GM12878 (cell line): ENCODE measurements around the gene UNCX. TPM values are rescaled to one million over a fixed set of nuclear protein-coding genes. Genes with fewer than 3 reads are reported as not detected.

ENCODE experiments used
- ATAC-seq: fragments of 200-7000 bp; cut with Tn5 transposase; 3 replicates; pipeline ENCODE4 v1.9.1; 2020; ENCODE audit warnings: mild to moderate bottlenecking, moderate library complexity
- BruUV-seq: library from RNA; stranded (reverse); fragments of 400-500 nt; replicated peaks from 2 replicates; lab custom pipeline; 2021; lab: Mats Ljungman, UMichigan
- CTCF ChIA-PET: fragments of 300-600 bp; sonication (Branson Sonifier 250); formaldehyde crosslinking; extraction: SDS; loops from one replicate; lab custom pipeline; 2021; ENCODE audit warnings: inconsistent platforms; lab: Yijun Ruan, JAX
- POLR2A ChIA-PET: fragments of 350-600 bp; formaldehyde crosslinking; extraction: SDS; loops from one replicate; lab custom pipeline; 2021; ENCODE audit warnings: inconsistent platforms; lab: Charles Lee
- RAD21 ChIA-PET: fragments of 300-600 bp; sonication (Branson Sonifier 250); formaldehyde crosslinking; loops from one replicate; lab custom pipeline; 2023; ENCODE audit warnings: antibody characterized with exemption; ENCODE audit not compliant: unreplicated experiment; lab: Charles Lee
- SMC1A ChIA-PET: fragments of 300-600 bp; sonication (Branson Sonifier 250); formaldehyde crosslinking; loops from one replicate; lab custom pipeline; 2023; ENCODE audit not compliant: unreplicated experiment, uncharacterized antibody; lab: Charles Lee
- DNase-seq: peaks from one replicate; pipeline ENCODE4 v3.0.0-alpha.2; 2011; ENCODE audit warnings: low read depth, low spot score
- FAIRE-seq: peaks from 3 replicates; lab custom pipeline; 2011; peaks lifted over from hg19 to GRCh38; lab: Jason Lieb, UNC
- H2AFZ ChIP-seq: 2 replicates; pipeline ENCODE4 v1.6.0; 2011; ENCODE audit warnings: low read depth, low read length, control low read depth; ENCODE audit not compliant: control insufficient read depth
- H3K27ac ChIP-seq: 2 replicates; pipeline ENCODE4 v1.5.1; 2011; ENCODE audit warnings: control low read depth; ENCODE audit not compliant: control insufficient read depth, insufficient read depth
- H3K27me3 ChIP-seq, 2 experiments: replicated peaks in 1 of 2; 2 replicates each; pipeline versions ENCODE4 v1.6.0 to v1.6.1; 2011; ENCODE audit warnings: low read length in 1 of 2; ENCODE audit not compliant: control insufficient read depth in 2 of 2, insufficient read depth in 2 of 2
- H3K36me3 ChIP-seq, 2 experiments: 2 replicates each; pipeline ENCODE4 v1.5.1; 2011; ENCODE audit warnings: low read length in 1 of 2; ENCODE audit not compliant: control insufficient read depth in 2 of 2, insufficient read depth in 2 of 2
- H3K4me1 ChIP-seq: 2 replicates; pipeline ENCODE4 v1.6.1; 2011; ENCODE audit warnings: mild to moderate bottlenecking, low read length, moderate library complexity, mixed read lengths; ENCODE audit not compliant: control insufficient read depth, insufficient read depth
- H3K4me2 ChIP-seq: 2 replicates; pipeline ENCODE4 v1.6.0; 2011; ENCODE audit warnings: control low read depth; ENCODE audit not compliant: control insufficient read depth, insufficient read depth
- H3K4me3 ChIP-seq: fragments of 200-600 bp; sonication (generic); 2 replicates; pipeline ENCODE4 v1.5.1; 2016
- H3K79me2 ChIP-seq: 2 replicates; pipeline ENCODE4 v1.6.0; 2011; ENCODE audit warnings: low read length; ENCODE audit not compliant: control insufficient read depth, insufficient read depth
- H3K9ac ChIP-seq: 2 replicates; pipeline ENCODE4 v1.8.0; 2011; ENCODE audit warnings: low read length, control low read depth, mixed read lengths; ENCODE audit not compliant: control insufficient read depth, insufficient read depth
- H3K9me3 ChIP-seq: replicated peaks from 3 replicates; pipeline ENCODE4 v1.5.1; 2011; ENCODE audit warnings: mild to moderate bottlenecking, low read length; ENCODE audit not compliant: control insufficient read depth, insufficient read depth
- H4K20me1 ChIP-seq: 2 replicates; pipeline ENCODE4 v1.6.0; 2011; ENCODE audit not compliant: control insufficient read depth, insufficient read depth
- DPF2 ChIP-seq: fragments of 450-650 bp; IDR thresholded peaks from 2 replicates; pipeline ENCODE4 v1.6.1; 2017; ENCODE audit warnings: mild to moderate bottlenecking
- EZH2 ChIP-seq: IDR thresholded peaks from 2 replicates; pipeline ENCODE4 v1.6.1; 2012; ENCODE audit warnings: low read depth, mild to moderate bottlenecking, control low read depth, inconsistent platforms, low read length, borderline replicate concordance; ENCODE audit not compliant: control insufficient read depth
- HCFC1 ChIP-seq: fragments of 150-350 bp; IDR thresholded peaks from 2 replicates; pipeline ENCODE4 v1.6.1; 2014; ENCODE audit warnings: low read length
- MYB ChIP-seq: fragments of 150-350 bp; IDR thresholded peaks from 2 replicates; pipeline ENCODE4 v1.6.1; 2014; ENCODE audit warnings: mild to moderate bottlenecking, low read depth, low read length, borderline replicate concordance
- RBBP5 ChIP-seq: fragments of 200-600 bp; sonication (generic); conservative IDR thresholded peaks from 2 replicates; pipeline ENCODE4 v1.6.1; 2016
- ZNF274 ChIP-seq: IDR thresholded peaks from one replicate; pipeline ENCODE4 v1.8.0; 2011; ENCODE audit not compliant: insufficient read length, insufficient read depth
- WGBS: methylation state at CpG from one replicate; pipeline ENCODE4 v1.1.6; 2016; ENCODE audit warnings: low lambda C conversion rate; ENCODE audit not compliant: insufficient replicate concordance, insufficient coverage; ENCODE audit errors: missing lambda C conversion rate; 5-methylcytosine and 5-hydroxymethylcytosine counted together
- in situ Hi-C: fragments of 300-500 bp; cut with MboI; formaldehyde crosslinking; loops from 9 replicates; pipeline ENCODE4 v1.14.3; 2018; ENCODE audit warnings: mixed read lengths
- intact Hi-C: fragments of 100-400 bp; cut with micrococcal nuclease; formaldehyde crosslinking; loops from one replicate; pipeline ENCODE4 v1.14.2; 2022; ENCODE audit not compliant: unreplicated experiment
- polyA plus RNA-seq, 11 experiments: library from polyadenylated mRNA; depleted of rRNA in 4 of 11; unstranded in 6 of 11; stranded (reverse) in 5 of 11; fragments of >200 nt; fragmentation: Nextera tagmentation in 4 of 11; fragmentation: Illumina TruSeq in 1 of 11; extraction: Ambion mirVana in 4 of 11; extraction: Trizol in 1 of 11; gene quantifications; 1 replicate in 1 of 11; 2 replicates in 10 of 11; pipeline versions ENCODE4 v1.2.1 to v1.2.3, GENCODE V29; 2011 to 2016; ENCODE audit warnings: inconsistent platforms in 2 of 11, missing spikeins in 2 of 11, low read depth in 1 of 11
- total RNA-seq, 4 experiments: library from RNA; depleted of rRNA in 3 of 4; stranded (reverse); fragments of >200 nt in 3 of 4; fragmentation: Illumina TruSeq in 1 of 4; extraction: Trizol in 1 of 4; gene quantifications; 2 replicates each; pipeline versions ENCODE4 v1.2.1 to v1.2.3, GENCODE V29; 2013 to 2021
- TF ChIP-seq, protein P1 (sequence below): fragments of 450-650 bp; IDR thresholded peaks from 2 replicates; pipeline ENCODE4 v1.6.1; 2016; ENCODE audit warnings: mild to moderate bottlenecking
- TF ChIP-seq, protein P2 (sequence below): fragments of 450-650 bp; IDR thresholded peaks from 2 replicates; pipeline ENCODE4 v1.6.1; 2017; ENCODE audit warnings: mild to moderate bottlenecking

The UNCX gene
- total and polyA plus RNA-seq, 10 of the 15 experiments (the other 5 are each of a cell fraction or from before 2014, with no cell fraction given): not detected

DNA sequence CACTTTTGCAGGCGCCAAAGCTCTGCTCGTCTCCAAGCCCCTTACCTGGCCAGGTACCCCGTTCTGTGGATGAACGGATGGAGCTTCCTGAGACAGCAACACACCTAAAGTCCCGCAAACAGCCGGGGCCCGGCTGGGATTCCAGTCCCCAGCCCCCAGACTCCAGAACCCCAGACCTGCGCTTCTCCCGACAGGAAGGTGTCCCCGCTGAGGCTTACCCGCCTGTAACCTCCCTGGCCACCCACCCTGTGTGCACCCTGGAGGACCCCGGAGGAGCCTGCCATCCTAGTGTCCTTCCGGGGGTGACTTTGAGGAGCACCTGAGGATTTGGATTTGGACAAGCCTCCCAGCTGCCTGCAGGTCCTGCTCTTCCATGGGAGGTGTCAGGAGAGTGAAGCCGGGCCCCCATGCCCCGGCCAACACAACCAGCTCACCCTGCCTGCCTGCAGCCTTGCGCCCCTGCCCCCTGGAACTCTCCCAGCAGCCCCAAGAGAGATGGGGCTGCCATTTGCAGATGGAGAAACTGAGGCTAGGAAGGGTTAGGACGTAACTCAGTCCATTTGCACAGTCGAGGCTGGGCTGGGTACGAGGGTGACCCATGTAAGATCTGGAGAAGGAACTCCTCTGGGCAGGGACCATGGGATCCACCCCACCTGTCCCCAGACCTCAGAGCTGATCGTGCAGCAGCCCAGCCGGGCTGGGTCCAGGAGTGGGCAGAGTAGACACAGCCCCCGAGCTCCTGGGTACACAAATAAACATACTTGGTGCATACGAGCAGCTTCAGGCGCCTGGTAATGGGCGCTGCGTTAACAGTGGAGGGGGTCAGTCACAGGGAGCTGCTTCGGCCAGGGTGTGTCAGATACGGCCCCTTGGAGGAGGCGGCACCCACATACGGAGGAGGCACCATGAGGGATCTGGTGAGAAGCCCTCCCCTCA, 31.9 kb downstream of the UNCX start (continued):
- TF ChIP-seq EZH2 (no peak), MYB (no peak), ZNF274 (no peak)

DNA sequence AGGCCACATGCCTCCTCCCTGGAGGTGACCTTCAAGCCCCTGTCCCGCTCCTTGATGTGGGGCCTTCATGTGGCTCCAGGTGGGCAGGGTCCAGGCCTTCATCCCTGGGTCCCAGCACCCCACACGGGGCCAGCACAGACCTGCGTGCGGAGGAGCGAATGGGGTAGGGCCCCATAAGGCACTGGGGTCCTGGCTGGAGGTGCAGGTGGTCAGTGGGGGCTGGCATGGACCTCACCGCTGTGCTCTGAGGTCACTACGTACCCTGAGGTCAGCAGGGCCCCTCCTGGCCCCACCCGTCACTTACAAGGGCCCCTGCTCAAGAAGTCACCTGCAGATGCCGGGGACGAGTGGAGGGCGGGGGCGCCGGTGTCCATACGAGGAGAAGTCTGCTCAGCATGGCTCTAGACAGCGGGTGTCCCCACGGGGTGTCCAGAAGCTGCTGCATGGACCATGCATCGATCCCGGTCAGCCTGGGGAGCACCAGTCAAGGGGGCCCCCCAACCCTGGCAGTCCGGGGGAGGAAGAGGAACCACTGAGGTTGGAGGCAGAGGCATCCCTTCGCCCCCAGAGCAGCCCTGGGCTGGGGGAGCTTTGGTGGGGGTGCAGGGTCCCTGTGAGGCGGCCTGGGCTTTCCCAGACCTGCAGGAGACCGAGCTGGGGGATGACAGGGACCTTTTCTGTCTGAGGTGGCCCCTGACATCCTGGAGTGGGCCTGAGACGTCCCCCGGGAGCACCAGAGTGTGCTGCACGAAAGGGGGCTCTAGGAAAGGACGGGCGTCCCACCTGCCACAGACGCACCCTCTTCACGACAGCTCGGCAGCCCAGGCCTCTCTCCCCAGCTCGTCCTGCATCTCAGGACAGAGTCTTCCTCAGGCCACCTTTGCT, 34.6 kb downstream of the UNCX start:
- ChIA-PET POLR2A (no interaction called here), RAD21 (no interaction called here), SMC1A (no interaction called here), CTCF (no interaction called here)
- 32% methylated on average over 31 of the region's 31 CpGs for WGBS
- ATAC-seq (no peak), DNase-seq (no peak), FAIRE-seq (no peak)
- Histone ChIP-seq H3K4me2 (no peak overlapping the region), H2AFZ (no peak overlapping the region), H3K36me3 (no peaks in the 10 kb centered on the region), H3K9ac (no peak overlapping the region), H3K4me3 (no peak overlapping the region), H3K27ac (no peak overlapping the region), H4K20me1 (no peaks in the 10 kb centered on the region), H3K27me3 (no peaks in the 10 kb centered on the region), H3K9me3 (peaks cover 2% of the 10 kb centered on the region; the same call in 2 of the 3 replicates), H3K4me1 (no peaks in the 10 kb centered on the region), H3K79me2 (no peaks in the 10 kb centered on the region)
- intact Hi-C loops (no loop called here), in situ Hi-C loops (no loop called here)
- no TSS peak for BruUV-seq
- TF ChIP-seq RBBP5: no peak
- no peak for TF ChIP-seq HCFC1
- TF ChIP-seq, protein P1, sequence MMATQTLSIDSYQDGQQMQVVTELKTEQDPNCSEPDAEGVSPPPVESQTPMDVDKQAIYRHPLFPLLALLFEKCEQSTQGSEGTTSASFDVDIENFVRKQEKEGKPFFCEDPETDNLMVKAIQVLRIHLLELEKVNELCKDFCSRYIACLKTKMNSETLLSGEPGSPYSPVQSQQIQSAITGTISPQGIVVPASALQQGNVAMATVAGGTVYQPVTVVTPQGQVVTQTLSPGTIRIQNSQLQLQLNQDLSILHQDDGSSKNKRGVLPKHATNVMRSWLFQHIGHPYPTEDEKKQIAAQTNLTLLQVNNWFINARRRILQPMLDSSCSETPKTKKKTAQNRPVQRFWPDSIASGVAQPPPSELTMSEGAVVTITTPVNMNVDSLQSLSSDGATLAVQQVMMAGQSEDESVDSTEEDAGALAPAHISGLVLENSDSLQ: no peak
- TF ChIP-seq, protein P2, sequence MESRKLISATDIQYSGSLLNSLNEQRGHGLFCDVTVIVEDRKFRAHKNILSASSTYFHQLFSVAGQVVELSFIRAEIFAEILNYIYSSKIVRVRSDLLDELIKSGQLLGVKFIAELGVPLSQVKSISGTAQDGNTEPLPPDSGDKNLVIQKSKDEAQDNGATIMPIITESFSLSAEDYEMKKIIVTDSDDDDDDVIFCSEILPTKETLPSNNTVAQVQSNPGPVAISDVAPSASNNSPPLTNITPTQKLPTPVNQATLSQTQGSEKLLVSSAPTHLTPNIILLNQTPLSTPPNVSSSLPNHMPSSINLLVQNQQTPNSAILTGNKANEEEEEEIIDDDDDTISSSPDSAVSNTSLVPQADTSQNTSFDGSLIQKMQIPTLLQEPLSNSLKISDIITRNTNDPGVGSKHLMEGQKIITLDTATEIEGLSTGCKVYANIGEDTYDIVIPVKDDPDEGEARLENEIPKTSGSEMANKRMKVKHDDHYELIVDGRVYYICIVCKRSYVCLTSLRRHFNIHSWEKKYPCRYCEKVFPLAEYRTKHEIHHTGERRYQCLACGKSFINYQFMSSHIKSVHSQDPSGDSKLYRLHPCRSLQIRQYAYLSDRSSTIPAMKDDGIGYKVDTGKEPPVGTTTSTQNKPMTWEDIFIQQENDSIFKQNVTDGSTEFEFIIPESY: no peak
- no peak for TF ChIP-seq DPF2
